H1 (cell line): ENCODE data around the gene TBL1Y. TPM values are rescaled to one million over a fixed set of nuclear protein-coding genes. Genes with fewer than 3 reads are reported as not detected.

Source experiments
- CTCF ChIA-PET: fragments of 300-600 bp; sonication (Branson Sonifier 250); formaldehyde crosslinking; loops from one replicate; lab custom pipeline; 2021; ENCODE audit not compliant: partially characterized antibody; lab: Charles Lee
- POLR2A ChIA-PET: fragments of 300-600 bp; sonication (Branson Sonifier 250); formaldehyde crosslinking; loops from one replicate; lab custom pipeline; 2021; ENCODE audit warnings: inconsistent platforms; ENCODE audit not compliant: partially characterized antibody; lab: Charles Lee
- DNase-seq, 2 experiments: peaks; one replicate each; pipeline versions ENCODE4 v3.0.0 to v3.0.0-alpha.2; 2010 to 2022; ENCODE audit warnings: low spot score in 2 of 2, low read depth in 1 of 2, mixed read lengths in 1 of 2
- FAIRE-seq: peaks from 2 replicates; lab custom pipeline; 2011; peaks lifted over from hg19 to GRCh38; lab: Jason Lieb, UNC
- H2AFZ ChIP-seq: 2 replicates; pipeline ENCODE4 v1.8.1; 2012; ENCODE audit warnings: low read length, inconsistent platforms
- H2AK5ac ChIP-seq: 2 replicates; pipeline ENCODE4 v1.6.1; 2013; ENCODE audit warnings: low read depth, low read length
- H2BK120ac ChIP-seq: replicated peaks from 2 replicates; pipeline ENCODE3; 2013; ENCODE audit warnings: low read depth, low read length, inconsistent platforms
- H2BK12ac ChIP-seq: 2 replicates; pipeline ENCODE4 v1.6.1; 2013; ENCODE audit warnings: low read depth, low read length
- H2BK15ac ChIP-seq: 2 replicates; pipeline ENCODE4 v1.6.1; 2013; ENCODE audit warnings: low read length
- H2BK20ac ChIP-seq: 2 replicates; pipeline ENCODE4 v1.6.1; 2013; ENCODE audit warnings: low read length
- H2BK5ac ChIP-seq: 2 replicates; pipeline ENCODE4 v1.6.1; 2013; ENCODE audit warnings: low read depth, low read length
- H3K14ac ChIP-seq: 2 replicates; pipeline ENCODE4 v1.6.1; 2013; ENCODE audit warnings: inconsistent platforms; ENCODE audit not compliant: insufficient read length
- H3K18ac ChIP-seq: 2 replicates; pipeline ENCODE4 v1.6.1; 2013; ENCODE audit warnings: low read length; ENCODE audit errors: extremely low read depth
- H3K23ac ChIP-seq: 2 replicates; pipeline ENCODE4 v1.6.1; 2013; ENCODE audit warnings: inconsistent platforms; ENCODE audit not compliant: insufficient read length
- H3K23me2 ChIP-seq: 2 replicates; pipeline ENCODE4 v1.6.1; 2013; ENCODE audit warnings: low read depth, low read length
- H3K27ac ChIP-seq: 2 replicates; pipeline ENCODE4 v1.6.1; 2011; ENCODE audit warnings: low read depth, low read length, inconsistent platforms
- H3K27me3 ChIP-seq, 4 experiments: replicated peaks in 1 of 4; 1 replicate in 1 of 4; 2 replicates in 3 of 4; pipeline versions ENCODE4 v1.6.1 to v1.8.1; 2011 to 2013; ENCODE audit warnings: low read length in 3 of 4, mild to moderate bottlenecking in 3 of 4, inconsistent platforms in 2 of 4, mixed read lengths in 2 of 4, moderate library complexity in 1 of 4; ENCODE audit not compliant: control insufficient read depth in 3 of 4, insufficient read depth in 3 of 4; ENCODE audit errors: extremely low read depth in 1 of 4
- H3K36me3 ChIP-seq, 4 experiments: 2 replicates each; pipeline versions ENCODE4 v1.6.1 to v1.8.1; 2011 to 2013; ENCODE audit warnings: mild to moderate bottlenecking in 4 of 4, low read length in 3 of 4, moderate library complexity in 2 of 4, control low read depth in 1 of 4, inconsistent platforms in 1 of 4; ENCODE audit not compliant: insufficient read depth in 4 of 4, control insufficient read depth in 2 of 4
- H3K4ac ChIP-seq: replicated peaks from 2 replicates; pipeline ENCODE3; 2013; ENCODE audit warnings: low read length, low read depth, mixed read lengths, inconsistent platforms; ENCODE audit not compliant: insufficient read length
- H3K4me1 ChIP-seq, 4 experiments: replicated peaks in 1 of 4; 1 replicate in 1 of 4; 2 replicates in 3 of 4; pipeline versions ENCODE4 v1.6.1 to v1.8.1; 2011 to 2013; ENCODE audit warnings: low read length in 3 of 4, inconsistent platforms in 2 of 4, mixed read lengths in 1 of 4; ENCODE audit not compliant: insufficient read depth in 4 of 4, control insufficient read depth in 3 of 4
- H3K4me2 ChIP-seq, 2 experiments: 2 replicates each; pipeline versions ENCODE4 v1.6.1 to v1.8.1; 2011 to 2013; ENCODE audit warnings: low read depth in 2 of 2, low read length in 2 of 2, control low read depth in 1 of 2, inconsistent platforms in 1 of 2, mild to moderate bottlenecking in 1 of 2; ENCODE audit not compliant: insufficient read depth in 1 of 2
- H3K4me3 ChIP-seq, 4 experiments: fragments of 200-600, 300-600 bp in 1 of 4; sonication (generic), shearing (Covaris generic), sonication (Bioruptor Twin) in 1 of 4; 2 replicates each; pipeline versions ENCODE4 v1.5.1 to v1.8.1; 2011 to 2016; ENCODE audit warnings: low read length in 4 of 4, low read depth in 3 of 4, control low read depth in 2 of 4, inconsistent platforms in 2 of 4, mild to moderate bottlenecking in 2 of 4, mixed read lengths in 1 of 4, moderate library complexity in 1 of 4; ENCODE audit not compliant: insufficient read depth in 2 of 4; ENCODE audit errors: extremely low read depth in 1 of 4
- H3K56ac ChIP-seq: replicated peaks from 2 replicates; pipeline ENCODE3; 2013; ENCODE audit warnings: low read depth, mild to moderate bottlenecking, mixed read lengths, low read length, inconsistent platforms; ENCODE audit not compliant: insufficient read length
- H3K79me1 ChIP-seq: 2 replicates; pipeline ENCODE4 v1.6.1; 2013; ENCODE audit warnings: low read depth, low read length, control low read depth
- H3K79me2 ChIP-seq, 2 experiments: 2 replicates each; pipeline versions ENCODE4 v1.6.1 to v1.8.1; 2012 to 2013; ENCODE audit warnings: low read length in 2 of 2, mild to moderate bottlenecking in 2 of 2, inconsistent platforms in 1 of 2; ENCODE audit not compliant: insufficient read depth in 2 of 2, control insufficient read depth in 1 of 2
- H3K9ac ChIP-seq, 4 experiments: replicated peaks in 1 of 4; 1 replicate in 1 of 4; 2 replicates in 3 of 4; pipeline versions ENCODE4 v1.6.1 to v1.8.1; 2011 to 2013; ENCODE audit warnings: low read depth in 3 of 4, low read length in 3 of 4, control low read depth in 2 of 4, mild to moderate bottlenecking in 2 of 4, moderate library complexity in 2 of 4, inconsistent platforms in 1 of 4; ENCODE audit errors: extremely low read depth in 1 of 4
- H3K9me3 ChIP-seq, 2 experiments: 2 replicates each; pipeline versions ENCODE4 v1.6.1 to v1.8.1; 2012 to 2013; ENCODE audit warnings: mild to moderate bottlenecking in 2 of 2, moderate library complexity in 2 of 2, control low read depth in 1 of 2, inconsistent platforms in 1 of 2, low read depth in 1 of 2, low read length in 1 of 2, mixed read lengths in 1 of 2; ENCODE audit not compliant: insufficient read depth in 2 of 2
- H4K20me1 ChIP-seq, 2 experiments: replicated peaks in 1 of 2; 2 replicates each; pipeline versions ENCODE3 to v1.8.1; 2011 to 2013; ENCODE audit warnings: inconsistent platforms in 2 of 2, low read length in 2 of 2, mild to moderate bottlenecking in 1 of 2; ENCODE audit not compliant: insufficient read depth in 2 of 2, control insufficient read depth in 1 of 2
- H4K5ac ChIP-seq: 2 replicates; pipeline ENCODE4 v1.6.1; 2013; ENCODE audit warnings: low read length, low read depth, mixed read lengths, inconsistent platforms; ENCODE audit not compliant: insufficient read length
- H4K8ac ChIP-seq: 2 replicates; pipeline ENCODE4 v1.8.0; 2013; ENCODE audit warnings: mild to moderate bottlenecking, moderate library complexity, low read length, inconsistent platforms; ENCODE audit not compliant: insufficient read depth; ENCODE audit errors: extremely low read depth
- H4K91ac ChIP-seq: replicated peaks from 2 replicates; pipeline ENCODE3; 2013; ENCODE audit warnings: low read length, mixed read lengths, inconsistent platforms; ENCODE audit not compliant: insufficient read length
- ASH2L ChIP-seq: fragments of 200-600, 300-600 bp; sonication (generic); IDR thresholded peaks from one replicate; pipeline ENCODE4 v1.7.1; 2017; ENCODE audit warnings: low read length
- BACH1 ChIP-seq: IDR thresholded peaks from 2 replicates; pipeline ENCODE4 v1.6.1; 2012; ENCODE audit warnings: low read length, improper control_type of control experiment
- CTBP2 ChIP-seq: IDR thresholded peaks from 2 replicates; pipeline ENCODE4 v1.7.0; 2011; ENCODE audit warnings: borderline replicate concordance, mild to moderate bottlenecking, moderate library complexity, mixed read lengths, low read length; ENCODE audit not compliant: insufficient read depth, insufficient read length
- EGR1 ChIP-seq: IDR thresholded peaks from 2 replicates; pipeline ENCODE4 v1.6.1; 2011; ENCODE audit warnings: low read depth, low read length, borderline replicate concordance
- JUN ChIP-seq: IDR thresholded peaks from 2 replicates; pipeline ENCODE4 v1.6.1; 2011; ENCODE audit warnings: low read depth, mild to moderate bottlenecking, improper control_type of control experiment, low read length
- MAFK ChIP-seq: IDR thresholded peaks from 2 replicates; pipeline ENCODE4 v1.6.1; 2012; ENCODE audit warnings: low read depth, mild to moderate bottlenecking, improper control_type of control experiment, low read length
- POLR2AphosphoS5 ChIP-seq: IDR thresholded peaks from 2 replicates; pipeline ENCODE4 v1.6.1; 2011; ENCODE audit warnings: low read depth, low read length
- RAD21 ChIP-seq, 2 experiments: IDR thresholded peaks in 1 of 2; conservative IDR thresholded peaks in 1 of 2; 2 replicates each; pipeline ENCODE4 v1.6.1; 2011; ENCODE audit warnings: low read depth in 2 of 2, low read length in 2 of 2, improper control_type of control experiment in 1 of 2, inconsistent platforms in 1 of 2, mild to moderate bottlenecking in 1 of 2, moderate library complexity in 1 of 2
- RBBP5 ChIP-seq: IDR thresholded peaks from 2 replicates; pipeline ENCODE4 v1.7.1; 2012; ENCODE audit warnings: low read depth, mild to moderate bottlenecking, inconsistent platforms, low read length, moderate library complexity, borderline replicate concordance
- SIN3A ChIP-seq, 2 experiments: IDR thresholded peaks in 1 of 2; conservative IDR thresholded peaks in 1 of 2; 2 replicates each; pipeline ENCODE4 v1.6.1; 2011 to 2012; ENCODE audit warnings: low read length in 2 of 2, improper control_type of control experiment in 1 of 2, low read depth in 1 of 2, mild to moderate bottlenecking in 1 of 2
- SP4 ChIP-seq: IDR thresholded peaks from 2 replicates; pipeline ENCODE4 v1.6.1; 2012; ENCODE audit warnings: low read length, inconsistent platforms
- WGBS, 2 experiments: shearing (Covaris generic) in 1 of 2; methylation state at CpG; one replicate each; pipeline versions ENCODE4 v1.1.6 to v1.1.7; 2013 to 2015; ENCODE audit warnings: low lambda C conversion rate in 2 of 2, mixed read lengths in 2 of 2, inconsistent platforms in 1 of 2, low coverage in 1 of 2, missing lambda C conversion rate in 1 of 2; ENCODE audit not compliant: insufficient replicate concordance in 2 of 2, insufficient coverage in 1 of 2, insufficient read length in 1 of 2; ENCODE audit errors: extremely low coverage in 1 of 2, missing lambda C conversion rate in 1 of 2; 5-methylcytosine and 5-hydroxymethylcytosine counted together
- polyA plus RNA-seq, 7 experiments: library from polyadenylated mRNA; depleted of rRNA in 3 of 7; stranded (reverse) in 5 of 7; unstranded in 2 of 7; fragments of >200 nt in 5 of 7; fragments of 200-250 nt in 2 of 7; gene quantifications; 1 replicate in 5 of 7; 2 replicates in 1 of 7; 4 replicates in 1 of 7; pipeline versions ENCODE4 v1.2.1 to v1.2.3, GENCODE V29; 2011 to 2013; ENCODE audit warnings: missing spikeins in 2 of 7, mixed read lengths in 2 of 7
- total RNA-seq: library from RNA; stranded (reverse); fragmentation: NEBNext Ultra II Directional; extraction: Animal tissue kit (Norgen Biotek cat#: 25700); gene quantifications from 2 replicates; pipeline ENCODE4 v1.2.1, GENCODE V29; 2021
- TF ChIP-seq, protein P1 (sequence below), 3 experiments: IDR thresholded peaks; 1 replicate in 2 of 3; 2 replicates in 1 of 3; pipeline versions ENCODE4 v1.5.1 to v1.6.1; 2011; ENCODE audit warnings: low read length in 3 of 3, mild to moderate bottlenecking in 3 of 3, inconsistent platforms in 2 of 3, low read depth in 1 of 3, moderate library complexity in 1 of 3; ENCODE audit not compliant: insufficient read depth in 1 of 3; ENCODE audit errors: control extremely low read depth in 1 of 3

The TBL1Y gene
- total and polyA plus RNA-seq, 2 of the 8 experiments (the other 6 are each of a cell fraction or from before 2014, with no cell fraction given): 2.5 to 4.2 TPM

DNA sequence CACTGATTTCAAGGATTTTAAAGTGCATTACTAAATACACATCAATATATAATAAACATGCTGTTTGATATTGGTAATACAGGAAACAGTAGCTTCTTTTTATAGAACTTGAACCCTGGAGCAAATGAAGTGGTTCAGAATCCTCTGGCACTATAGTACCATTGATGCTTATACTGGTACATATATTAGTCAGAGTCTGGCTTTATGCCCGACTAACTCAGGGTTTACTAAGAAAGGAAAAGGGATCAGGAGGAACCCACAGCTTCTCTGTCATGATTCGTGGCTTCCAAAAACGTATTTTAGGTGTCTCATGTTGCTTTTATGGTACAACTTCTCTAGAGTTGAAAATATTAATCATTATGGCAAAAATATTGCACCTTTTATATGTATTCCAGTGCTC lies 72.7 kb downstream of the TBL1Y start:
- no peak overlapping the region for H2BK120ac ChIP-seq
- H3K27me3 ChIP-seq: no peaks in the 10 kb centered on the region
- H3K4me2 ChIP-seq: no peak overlapping the region
- no peak overlapping the region for H2BK12ac ChIP-seq
- no peak overlapping the region for H3K4ac ChIP-seq
- no peaks in the 10 kb centered on the region for H3K79me2 ChIP-seq
- no peak overlapping the region for H3K9ac ChIP-seq
- no peak overlapping the region for H2AK5ac ChIP-seq
- H2AFZ ChIP-seq: no peak overlapping the region
- ChIA-PET CTCF (no interaction called here), POLR2A (no interaction called here)
- H4K20me1 ChIP-seq: no peaks in the 10 kb centered on the region
- no peak for DNase-seq
- no peaks in the 10 kb centered on the region for H3K9me3 ChIP-seq
- H3K18ac ChIP-seq: no peak overlapping the region
- no peak overlapping the region for H2BK5ac ChIP-seq
- H2BK15ac ChIP-seq: no peak overlapping the region
- H4K91ac ChIP-seq: no peak overlapping the region
- 96% methylated on average over 3 of the region's 3 CpGs; no CpG with 5 or more reads in 1 of the 2 experiments for WGBS, 2 experiments
- no peak overlapping the region for H3K4me3 ChIP-seq
- no peaks in the 10 kb centered on the region for H3K23me2 ChIP-seq
- no peaks in the 10 kb centered on the region for H3K79me1 ChIP-seq
- H3K23ac ChIP-seq: no peak overlapping the region
- FAIRE-seq: no peak
- H3K4me1 ChIP-seq: no peaks in the 10 kb centered on the region
- no peak overlapping the region for H3K56ac ChIP-seq
- H4K5ac ChIP-seq: no peak overlapping the region
- no peak overlapping the region for H3K14ac ChIP-seq
- no peaks in the 10 kb centered on the region for H3K36me3 ChIP-seq
- H2BK20ac ChIP-seq: no peak overlapping the region
- no peak overlapping the region for H4K8ac ChIP-seq
- H3K27ac ChIP-seq: no peak overlapping the region
- no peak for TF ChIP-seq CTBP2
- no peak for TF ChIP-seq BACH1
- TF ChIP-seq EGR1: no peak
- no peak for TF ChIP-seq RAD21 (IDR thresholded peaks at IDR 0.05 in 1 of 2, conservative IDR thresholded peaks at IDR 0.05 in 1 of 2; ENCODE audit: low read depth in 2 of 2, low read length in 2 of 2)
- no peak for TF ChIP-seq RBBP5
- no peak for TF ChIP-seq POLR2AphosphoS5
- no peak for TF ChIP-seq SIN3A (conservative IDR thresholded peaks at IDR 0.05 in 1 of 2, IDR thresholded peaks at IDR 0.05 in 1 of 2; ENCODE audit: low read depth in 1 of 2, low read length in 2 of 2)
- no peak for TF ChIP-seq MAFK
- no peak for TF ChIP-seq ASH2L
- TF ChIP-seq, protein P1, sequence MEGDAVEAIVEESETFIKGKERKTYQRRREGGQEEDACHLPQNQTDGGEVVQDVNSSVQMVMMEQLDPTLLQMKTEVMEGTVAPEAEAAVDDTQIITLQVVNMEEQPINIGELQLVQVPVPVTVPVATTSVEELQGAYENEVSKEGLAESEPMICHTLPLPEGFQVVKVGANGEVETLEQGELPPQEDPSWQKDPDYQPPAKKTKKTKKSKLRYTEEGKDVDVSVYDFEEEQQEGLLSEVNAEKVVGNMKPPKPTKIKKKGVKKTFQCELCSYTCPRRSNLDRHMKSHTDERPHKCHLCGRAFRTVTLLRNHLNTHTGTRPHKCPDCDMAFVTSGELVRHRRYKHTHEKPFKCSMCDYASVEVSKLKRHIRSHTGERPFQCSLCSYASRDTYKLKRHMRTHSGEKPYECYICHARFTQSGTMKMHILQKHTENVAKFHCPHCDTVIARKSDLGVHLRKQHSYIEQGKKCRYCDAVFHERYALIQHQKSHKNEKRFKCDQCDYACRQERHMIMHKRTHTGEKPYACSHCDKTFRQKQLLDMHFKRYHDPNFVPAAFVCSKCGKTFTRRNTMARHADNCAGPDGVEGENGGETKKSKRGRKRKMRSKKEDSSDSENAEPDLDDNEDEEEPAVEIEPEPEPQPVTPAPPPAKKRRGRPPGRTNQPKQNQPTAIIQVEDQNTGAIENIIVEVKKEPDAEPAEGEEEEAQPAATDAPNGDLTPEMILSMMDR (IDR thresholded peaks at IDR 0.05; ENCODE audit: control extremely low read depth in 1 of 3, insufficient read depth in 1 of 3, low read depth in 1 of 3, low read length in 3 of 3): no peak
- TF ChIP-seq JUN: no peak
- TF ChIP-seq SP4: no peak
